Neural progenitor cell (in vitro differentiated cells): Measurements from ENCODE around the gene DTNBP1. TPM values are rescaled to one million over a fixed set of nuclear protein-coding genes. Genes with fewer than 3 reads are reported as not detected.

Experiments used
- DNase-seq: peaks from one replicate; pipeline ENCODE4 v3.0.0-alpha.2; 2016; ENCODE audit warnings: low spot score
- H2AFZ ChIP-seq: fragments of 200-600 bp; sonication (generic); replicated peaks from 2 replicates; pipeline ENCODE4 v1.6.1; 2016; ENCODE audit warnings: antibody characterized with exemption
- H3F3A ChIP-seq: fragments of 200-600 bp; sonication (generic); 2 replicates; pipeline ENCODE4 v1.6.1; 2016; ENCODE audit warnings: antibody characterized with exemption, low read depth
- H3K27ac ChIP-seq: fragments of 200-600 bp; sonication (generic); 2 replicates; pipeline ENCODE4 v1.5.1; 2016; ENCODE audit warnings: mild to moderate bottlenecking
- H3K27me3 ChIP-seq: fragments of 200-600 bp; sonication (generic); 2 replicates; pipeline ENCODE4 v1.6.1; 2016; ENCODE audit warnings: mild to moderate bottlenecking, moderate library complexity
- H3K36me3 ChIP-seq: fragments of 200-600 bp; sonication (generic); 2 replicates; pipeline ENCODE4 v1.5.1; 2016
- H3K4me1 ChIP-seq: fragments of 200-600 bp; sonication (generic); 2 replicates; pipeline ENCODE4 v1.6.1; 2016; ENCODE audit warnings: mixed run types
- H3K4me2 ChIP-seq: fragments of 200-600 bp; sonication (generic); 2 replicates; pipeline ENCODE4 v1.6.1; 2016
- H3K4me3 ChIP-seq: fragments of 200-600 bp; sonication (generic); 2 replicates; pipeline ENCODE4 v1.5.1; 2016
- H3K79me2 ChIP-seq: fragments of 200-600 bp; sonication (generic); 2 replicates; pipeline ENCODE4 v1.6.1; 2016; ENCODE audit warnings: low read depth
- H3K9ac ChIP-seq: fragments of 200-600 bp; sonication (generic); 2 replicates; pipeline ENCODE4 v1.6.1; 2016
- H3K9me3 ChIP-seq: fragments of 200-600 bp; sonication (generic); 2 replicates; pipeline ENCODE4 v1.5.1; 2016; ENCODE audit warnings: low read depth
- H4K20me1 ChIP-seq: fragments of 200-600 bp; sonication (generic); 2 replicates; pipeline ENCODE4 v1.6.1; 2016; ENCODE audit warnings: low read depth
- H3K27ac Mint-ChIP-seq: 3 replicates; pipeline ENCODE4 v1.8.0; 2021; ENCODE audit warnings: mixed read lengths
- H3K27me3 Mint-ChIP-seq: 2 replicates; pipeline ENCODE4 v1.8.0; 2022; ENCODE audit warnings: low read depth, mild to moderate bottlenecking, inconsistent platforms, moderate library complexity, mixed read lengths; ENCODE audit not compliant: insufficient read depth
- H3K36me3 Mint-ChIP-seq: 3 replicates; pipeline ENCODE4 v1.8.0; 2021; ENCODE audit warnings: mixed read lengths
- H3K4me1 Mint-ChIP-seq: 3 replicates; pipeline ENCODE4 v1.8.0; 2021; ENCODE audit warnings: mixed read lengths
- H3K4me3 Mint-ChIP-seq: 3 replicates; pipeline ENCODE4 v1.8.0; 2021; ENCODE audit warnings: mild to moderate bottlenecking, moderate library complexity, mixed read lengths
- H3K9me3 Mint-ChIP-seq: 3 replicates; pipeline ENCODE4 v1.8.0; 2020; ENCODE audit warnings: mixed read lengths
- CTCF ChIP-seq: fragments of 200-600 bp; sonication (generic); IDR thresholded peaks from 2 replicates; pipeline ENCODE4 v1.5.1; 2017; ENCODE audit warnings: antibody characterized with exemption, mild to moderate bottlenecking
- EZH2 ChIP-seq: fragments of 200-600 bp; sonication (generic); IDR thresholded peaks from 2 replicates; pipeline ENCODE4 v1.6.1; 2017; ENCODE audit warnings: antibody characterized with exemption, mild to moderate bottlenecking, moderate library complexity
- EZH2phosphoT487 ChIP-seq: fragments of 200-600 bp; sonication (generic); IDR thresholded peaks from 2 replicates; pipeline ENCODE4 v1.6.1; 2017; ENCODE audit warnings: antibody characterized with exemption
- total RNA-seq: library from RNA; depleted of rRNA; stranded (reverse); fragments of >200 nt; gene quantifications from 2 replicates; pipeline ENCODE4 v1.2.3, GENCODE V29; 2015; ENCODE audit warnings: low replicate concordance

DTNBP1 gene
- total RNA-seq, 1 donor from 2014 or later: 4.5 TPM

- no peak overlapping the region for H3K4me3 ChIP-seq
- H3K4me2 ChIP-seq: peak overlapping the region; percentile 39
- TF ChIP-seq EZH2 (no peak), CTCF (no peak), EZH2phosphoT487 (no peak)
- no peak overlapping the region for H3K4me3 Mint-ChIP-seq
- H3K9me3 Mint-ChIP-seq: no peaks in the 10 kb centered on the region
- peaks cover 18% of the 10 kb centered on the region for H3K4me1 ChIP-seq
- no peak overlapping the region for H3K27ac Mint-ChIP-seq
- no peak overlapping the region for H3K9ac ChIP-seq
- H3K27me3 ChIP-seq: peaks cover 4% of the 10 kb centered on the region
- H3K27me3 Mint-ChIP-seq: no peaks in the 10 kb centered on the region
- no peak overlapping the region for H2AFZ ChIP-seq
- peaks cover 2% of the 10 kb centered on the region for H3K36me3 ChIP-seq
- H3K9me3 ChIP-seq: no peaks in the 10 kb centered on the region
- no peak overlapping the region for H3K27ac ChIP-seq
- no peak for DNase-seq
- H4K20me1 ChIP-seq: peaks cover 5% of the 10 kb centered on the region
- H3K36me3 Mint-ChIP-seq: peaks cover 3% of the 10 kb centered on the region
- H3K79me2 ChIP-seq: peaks cover 12% of the 10 kb centered on the region
- H3F3A ChIP-seq: peaks cover 11% of the 10 kb centered on the region
- peaks cover 4% of the 10 kb centered on the region for H3K4me1 Mint-ChIP-seq
Measured at GRCh38 chr6:15658181-15658744, 4.6 kb downstream of the DTNBP1 start.

- H3K27ac ChIP-seq: no peak overlapping the region
- no peak overlapping the region for H3K4me2 ChIP-seq
- H3K36me3 ChIP-seq: peaks cover 2% of the 10 kb centered on the region
- H4K20me1 ChIP-seq: peaks cover 5% of the 10 kb centered on the region
- DNase-seq: no peak
- no peak overlapping the region for H3K9ac ChIP-seq
- no peaks in the 10 kb centered on the region for H3K9me3 ChIP-seq
- Mint-ChIP-seq H3K27ac (no peak overlapping the region), H3K9me3 (no peaks in the 10 kb centered on the region), H3K36me3 (peaks cover 3% of the 10 kb centered on the region), H3K27me3 (no peaks in the 10 kb centered on the region), H3K4me3 (no peak overlapping the region), H3K4me1 (peaks cover 3% of the 10 kb centered on the region)
- H3K4me1 ChIP-seq: peaks cover 18% of the 10 kb centered on the region
- H3K79me2 ChIP-seq: peaks cover 12% of the 10 kb centered on the region
- H3F3A ChIP-seq: peaks cover 11% of the 10 kb centered on the region
- TF ChIP-seq CTCF (no peak), EZH2phosphoT487 (no peak), EZH2 (no peak)
- H2AFZ ChIP-seq: no peak overlapping the region
- H3K4me3 ChIP-seq: no peak overlapping the region
- no peaks in the 10 kb centered on the region for H3K27me3 ChIP-seq
Measured at GRCh38 chr6:15657290-15657689, 5.5 kb downstream of the DTNBP1 start.

GRCh38 chr6:15656145-15656544, 6.7 kb downstream of the DTNBP1 start:
- peaks cover 3% of the 10 kb centered on the region for H3K4me1 Mint-ChIP-seq
- H3K36me3 Mint-ChIP-seq: peaks cover 3% of the 10 kb centered on the region
- peaks cover 13% of the 10 kb centered on the region for H3K4me1 ChIP-seq
- H3K27me3 ChIP-seq: no peaks in the 10 kb centered on the region
- no peaks in the 10 kb centered on the region for H3K9me3 ChIP-seq
- no peak overlapping the region for H3K4me3 ChIP-seq
- TF ChIP-seq CTCF (no peak), EZH2 (no peak), EZH2phosphoT487 (no peak)
- H2AFZ ChIP-seq: no peak overlapping the region
- H3K27ac ChIP-seq: no peak overlapping the region
- H3K79me2 ChIP-seq: peaks cover 7% of the 10 kb centered on the region
- H3K4me2 ChIP-seq: no peak overlapping the region
- no peak for DNase-seq
- H3K27me3 Mint-ChIP-seq: no peaks in the 10 kb centered on the region
- H4K20me1 ChIP-seq: peaks cover 5% of the 10 kb centered on the region
- peaks cover 2% of the 10 kb centered on the region for H3K36me3 ChIP-seq
- H3F3A ChIP-seq: peaks cover 6% of the 10 kb centered on the region
- no peak overlapping the region for H3K9ac ChIP-seq
- H3K4me3 Mint-ChIP-seq: no peak overlapping the region
- no peak overlapping the region for H3K27ac Mint-ChIP-seq
- H3K9me3 Mint-ChIP-seq: no peaks in the 10 kb centered on the region
